Activated CD8-positive, alpha-beta memory T cell treated with anti-CD3 and anti-CD28 coated beads for 1 hour (primary cell): Measurements from ENCODE around the gene JARID2.

ENCODE experiments used
- DNase-seq, 2 donors: peaks; one replicate each; pipeline ENCODE4 v3.0.0-alpha.2; 2020; ENCODE audit warnings: low read depth in 1 of 2; ENCODE audit errors: extremely low read depth in 1 of 2

The JARID2 gene

GRCh38 chr6:15500901-15501825, 255.3 kb downstream of the JARID2 start:
- no peak for DNase-seq

GRCh38 chr6:15501826-15502445, 256.1 kb downstream of the JARID2 start:
- DNase-seq = no peak

- DNase-seq = no peak
Observed at GRCh38 chr6:15502446-15503345, 256.8 kb downstream of the JARID2 start.

GRCh38 chr6:15503346-15503680, 257.4 kb downstream of the JARID2 start:
- no peak for DNase-seq

DNA sequence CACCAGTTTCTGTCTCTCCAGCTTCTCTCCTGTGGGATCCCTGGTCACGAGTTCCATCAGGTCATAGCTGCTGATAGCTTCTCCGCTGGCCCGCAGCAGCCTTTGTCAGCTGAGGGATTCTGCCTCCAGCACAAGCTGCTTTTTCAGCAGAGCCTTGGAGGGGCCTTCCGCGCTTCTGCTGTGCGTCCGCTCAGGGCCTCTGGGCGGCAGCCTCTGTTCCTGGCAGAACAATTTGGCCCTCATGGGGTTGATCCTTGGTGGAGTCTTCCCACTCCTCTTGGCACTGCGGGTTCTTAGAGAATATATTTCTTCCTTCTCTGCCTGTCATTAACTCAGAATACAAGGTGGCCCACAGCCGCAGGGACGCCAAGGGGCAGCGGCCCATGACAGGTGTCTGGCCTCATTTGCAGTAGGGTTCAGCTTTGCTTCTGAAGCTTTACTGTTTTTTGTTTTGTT, 258.2 kb downstream of the JARID2 start:
- DNase-seq = no peak

DNA sequence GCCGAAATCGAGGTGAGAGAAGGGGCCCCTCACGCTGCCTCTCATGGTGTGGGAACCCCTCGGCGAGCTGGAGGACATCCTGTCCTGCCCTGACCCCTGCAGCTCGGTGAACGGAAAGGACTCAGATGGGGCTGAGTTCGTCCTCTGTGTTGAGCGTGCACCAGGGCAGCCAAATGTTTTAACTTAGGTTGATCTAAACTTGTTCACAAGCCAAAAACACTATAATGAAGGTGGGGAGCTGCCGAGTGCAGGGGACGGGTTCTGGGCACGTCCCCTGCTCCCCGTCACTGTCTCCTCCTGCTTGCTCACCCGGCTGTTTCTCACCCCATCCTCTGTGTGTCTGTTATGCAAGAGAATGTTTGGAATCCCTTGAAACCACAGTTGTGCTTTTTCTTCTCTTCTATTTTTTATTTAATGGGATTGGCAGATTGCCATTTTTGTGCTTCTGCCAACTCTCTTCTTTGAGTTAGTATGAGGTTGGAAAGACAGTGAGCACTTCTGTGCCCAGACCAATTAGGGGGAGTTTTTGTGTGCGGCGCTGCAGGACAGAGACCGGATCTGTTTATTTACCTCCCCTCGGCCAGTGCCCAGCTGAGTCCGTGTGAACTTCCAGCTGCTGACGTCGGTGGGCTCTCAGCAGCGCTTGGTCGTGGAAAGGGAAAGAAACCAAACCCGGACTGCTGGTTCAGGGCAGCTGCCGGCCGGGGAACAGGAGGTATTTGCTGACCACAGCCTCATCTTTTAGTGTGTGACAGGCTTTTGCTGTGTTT, 258.9 kb downstream of the JARID2 start:
- DNase-seq = no peak

DNA sequence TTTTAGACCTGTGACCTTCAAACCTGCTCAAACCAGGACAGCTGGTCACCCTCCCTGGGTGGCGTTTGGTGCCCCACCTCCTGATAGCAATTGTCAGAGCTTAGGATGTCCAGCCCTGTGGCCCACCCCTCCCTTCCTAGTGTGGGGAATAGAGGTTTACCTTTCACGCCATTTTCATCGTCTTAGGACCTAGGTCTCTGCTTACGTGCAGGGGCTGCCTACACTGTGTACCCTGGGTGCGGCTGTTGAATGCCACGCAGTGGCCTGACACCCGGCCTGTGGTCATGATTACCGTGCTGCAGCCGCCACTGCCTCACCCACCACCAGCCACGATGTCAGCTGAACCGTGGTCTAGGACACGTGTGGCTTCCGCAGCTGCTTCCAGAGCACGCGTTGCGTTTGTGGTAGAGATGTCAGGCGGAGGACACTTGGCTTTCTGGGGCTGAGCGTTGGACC, 259.6 kb downstream of the JARID2 start:
- no peak for DNase-seq

DNA sequence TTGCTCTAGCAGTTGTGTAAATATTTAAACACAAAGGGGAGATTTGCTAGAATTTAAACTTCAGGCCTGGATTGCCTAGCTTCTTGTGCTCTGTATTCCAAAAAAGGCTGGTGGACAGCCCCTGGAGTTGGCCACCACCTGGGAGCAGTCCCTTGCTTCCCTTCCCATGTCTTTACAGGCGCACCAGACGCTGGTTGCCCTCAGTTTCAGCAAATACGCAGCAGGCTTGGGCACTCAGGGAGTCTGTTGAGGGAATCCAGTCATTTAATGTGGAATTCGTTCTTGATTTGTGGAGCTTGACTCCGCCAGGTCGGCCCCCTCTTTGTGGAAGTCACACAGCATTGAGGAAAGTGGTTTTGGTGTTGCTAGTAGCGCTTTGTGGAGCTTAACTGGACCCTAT, 260.2 kb downstream of the JARID2 start:
- DNase-seq = no peak

GRCh38 chr6:15507221-15507620, 261.4 kb downstream of the JARID2 start:
- DNase-seq = no peak

DNA sequence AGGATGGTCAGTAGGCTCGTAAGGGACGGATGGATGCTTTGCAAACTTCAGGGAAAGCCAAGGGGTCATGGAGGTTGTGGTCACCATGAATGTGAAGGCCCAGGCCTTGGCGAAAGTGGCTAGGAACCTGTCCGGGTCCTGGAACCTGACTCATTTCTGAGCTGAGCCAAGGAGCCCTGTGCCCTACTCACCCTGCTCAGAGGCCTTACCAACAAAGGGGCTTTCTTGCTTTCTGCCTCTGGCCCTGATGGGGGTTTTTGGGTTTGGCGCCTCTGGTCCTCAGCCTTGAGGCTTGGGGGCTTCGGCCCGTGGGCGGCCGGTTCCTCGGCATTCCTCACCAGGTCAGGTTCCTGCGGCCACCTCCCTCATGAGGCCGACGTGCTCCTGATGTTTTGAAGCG, 261.9 kb downstream of the JARID2 start:
- DNase-seq = no peak

DNA sequence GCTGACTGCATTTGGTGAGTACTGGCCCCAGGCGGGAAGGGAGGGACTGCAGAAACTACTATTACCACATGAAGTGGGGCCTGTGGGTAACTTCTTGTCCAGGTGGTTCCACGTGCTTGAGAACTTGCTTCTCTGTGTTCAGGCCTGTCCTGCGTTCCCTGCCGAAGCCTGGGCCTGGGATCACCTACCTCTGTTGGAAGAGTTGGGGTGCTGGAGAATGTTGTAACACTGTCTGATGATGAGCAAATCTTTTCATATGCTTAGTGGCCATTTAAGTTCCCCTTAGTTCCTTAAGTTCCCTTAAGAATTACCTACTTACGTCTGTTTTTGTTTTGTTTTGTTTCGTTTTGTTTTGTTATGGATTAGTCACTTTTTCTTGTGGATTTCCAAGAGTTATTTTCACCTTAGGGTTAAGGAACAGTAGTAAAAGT, 262.6 kb downstream of the JARID2 start:
- DNase-seq = no peak

DNA sequence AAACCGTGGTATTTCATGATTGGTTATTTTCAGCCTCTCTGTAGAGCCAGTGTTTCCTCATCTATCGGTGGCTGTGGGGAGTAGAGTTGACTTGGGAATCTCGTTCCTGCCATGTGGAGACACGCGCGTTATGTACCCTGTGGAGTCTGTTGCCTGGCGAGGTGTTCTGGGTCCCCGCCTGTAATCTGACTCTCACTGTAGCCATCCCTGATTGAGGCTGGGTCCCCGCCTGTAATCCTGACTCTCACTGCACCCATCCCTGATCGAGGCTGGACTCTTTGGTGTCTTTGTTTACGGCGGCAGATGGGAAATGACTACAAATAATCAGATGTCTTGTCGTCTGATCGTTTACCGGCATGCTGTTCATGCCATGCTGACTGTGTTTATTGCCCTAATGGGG, 263.1 kb downstream of the JARID2 start:
- DNase-seq = no peak

DNA sequence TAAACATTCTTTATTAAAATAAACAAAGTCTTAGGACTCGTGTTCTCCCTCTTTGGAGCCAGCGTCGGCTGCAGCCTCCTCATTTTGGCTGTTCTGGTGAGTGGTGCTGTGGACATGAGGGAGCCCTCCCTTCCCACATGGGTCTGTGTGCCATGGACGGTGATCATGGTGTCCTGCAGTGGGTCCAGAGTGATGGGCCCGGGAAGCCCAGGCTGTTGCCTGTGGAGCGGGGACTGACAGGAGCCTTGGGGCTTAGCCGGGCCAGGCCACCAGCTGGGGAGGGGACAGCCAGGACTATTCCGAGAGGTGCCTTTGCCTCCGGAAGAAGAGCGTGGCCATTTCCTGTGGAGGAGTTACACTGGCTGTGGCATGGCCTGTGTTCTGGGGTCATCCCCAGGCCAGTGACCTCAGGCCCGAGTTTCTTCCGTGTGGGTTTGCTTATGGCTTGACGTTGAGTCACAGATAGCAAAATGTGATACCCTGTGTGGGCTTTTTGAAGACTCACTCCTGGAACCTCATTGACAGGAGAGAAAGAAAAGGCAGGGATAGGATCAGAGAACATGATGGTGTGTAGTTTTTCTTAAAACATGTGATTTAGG, 263.6 kb downstream of the JARID2 start:
- no peak for DNase-seq

DNA sequence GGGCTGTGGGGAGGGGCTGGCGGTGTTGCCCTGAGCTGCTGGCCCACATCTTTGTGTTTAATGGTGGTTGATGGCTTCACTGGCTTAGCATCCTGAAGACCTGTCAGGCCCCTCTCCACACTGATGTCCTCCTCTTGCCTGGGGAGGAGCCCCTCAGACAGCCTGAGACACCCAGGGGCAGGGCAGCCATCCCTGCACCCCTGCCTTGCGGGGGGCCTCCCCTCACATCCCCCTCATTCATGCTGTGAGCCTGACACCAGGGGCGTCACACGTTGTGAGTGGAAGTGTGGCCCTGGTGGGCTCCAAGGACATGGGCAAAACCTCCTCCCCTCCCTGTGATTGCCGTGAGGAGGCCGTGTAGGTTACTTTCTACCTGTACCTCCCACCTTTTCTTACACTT, 264.3 kb downstream of the JARID2 start:
- DNase-seq = no peak

GRCh38 chr6:15510536-15511247, 264.8 kb downstream of the JARID2 start:
- no peak for DNase-seq

DNA sequence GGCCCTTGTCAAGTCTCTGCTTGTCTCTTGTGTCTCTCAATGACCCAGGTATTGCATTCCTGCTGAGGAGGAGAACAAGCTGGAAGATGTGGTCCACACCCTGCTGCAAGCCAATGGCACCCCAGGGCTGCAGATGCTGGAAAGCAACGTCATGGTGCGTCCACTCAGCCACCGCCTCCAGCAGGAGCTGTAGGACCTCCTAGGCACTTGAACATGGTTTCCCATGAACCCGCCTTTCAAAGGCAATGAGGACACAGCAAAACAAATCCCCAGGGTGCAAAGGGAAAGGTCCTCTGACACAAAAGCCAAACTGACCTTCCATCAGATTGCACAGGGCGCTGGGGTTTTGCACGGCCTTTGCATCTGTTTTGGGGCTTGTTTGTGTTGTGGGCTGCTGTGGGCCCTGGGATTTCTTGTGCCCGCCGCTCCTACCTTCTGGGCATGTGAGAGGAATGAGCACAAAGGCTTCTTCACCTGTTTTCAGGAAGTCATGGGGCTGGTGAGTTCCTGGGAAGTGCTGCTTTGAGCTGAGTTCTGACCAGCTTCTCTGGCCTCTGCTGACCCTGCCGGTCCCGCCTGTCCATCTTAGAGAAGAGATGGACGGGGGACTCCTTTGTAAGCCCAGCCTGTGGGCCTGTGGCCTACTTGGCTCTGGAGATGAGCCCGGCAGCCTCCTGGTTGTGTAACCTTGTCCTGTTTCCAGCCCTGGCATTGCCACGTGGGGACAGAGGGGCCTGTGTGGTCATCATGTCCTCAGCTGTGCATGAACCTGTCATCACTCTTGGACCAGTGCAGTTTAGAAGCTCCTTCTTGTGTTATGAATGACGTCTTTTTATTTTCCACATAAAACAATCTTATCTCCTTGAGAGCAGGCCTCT, 265.6 kb downstream of the JARID2 start:
- DNase-seq = no peak

GRCh38 chr6:15512126-15512525, 266.3 kb downstream of the JARID2 start:
- no peak for DNase-seq

DNA sequence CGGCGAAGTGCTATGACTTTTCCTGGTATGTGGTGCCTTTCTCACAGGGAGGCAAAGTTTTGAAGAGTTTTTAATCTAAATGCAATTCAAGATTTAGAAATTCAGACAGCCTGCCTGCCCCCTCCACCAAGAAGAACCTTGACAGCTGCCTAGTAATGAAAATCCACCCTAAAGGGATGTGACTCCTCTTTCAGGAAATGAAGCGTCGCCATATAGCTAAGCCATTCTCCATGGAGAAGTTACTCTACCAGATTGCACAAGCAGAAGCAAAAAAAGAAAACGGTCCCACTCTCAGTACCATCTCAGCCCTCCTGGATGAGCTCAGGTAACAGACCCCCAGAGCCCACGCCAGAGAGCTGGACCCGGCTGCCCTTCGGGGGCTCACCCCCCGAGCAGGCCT, 266.9 kb downstream of the JARID2 start:
- DNase-seq = no peak
